ENCODE measurements around the gene MYO7A.
A peak's percentile ranks its signal among the peaks of the same experiment; 100 is the strongest.

MYO7A gene

GRCh38 chr11:77127920-77128691 is at the start of gene MYO7A:
Gene MYO7A, plus strand, starts transcription at chr11:77128246. Its CDS starts 2,389 bp downstream, at chr11:77130635.
- no peak for DNase-seq

DNA sequence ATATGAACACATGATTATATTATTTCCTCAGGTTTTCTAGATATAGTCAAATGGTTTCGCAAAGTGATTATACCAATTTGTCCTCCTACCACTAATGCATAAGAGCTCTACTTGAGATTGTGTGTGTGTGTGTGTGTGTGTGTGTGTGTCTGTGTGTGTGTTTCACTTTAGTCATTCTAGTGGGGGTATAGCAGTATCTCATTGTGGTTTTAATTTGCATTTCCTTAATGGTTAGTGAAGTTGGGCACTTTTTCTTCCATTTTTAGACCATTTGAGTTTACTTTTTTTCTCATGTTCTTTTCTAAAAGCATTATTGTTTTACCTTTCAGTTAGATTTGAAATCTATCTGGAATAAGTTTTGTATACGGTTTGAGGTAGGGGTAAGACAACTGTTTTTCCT is 48.4 kb upstream of the MYO7A start:
- DNase-seq = no peak

GRCh38 chr11:77080643-77081210 is 47.3 kb upstream of the MYO7A start:
- no peak for DNase-seq

GRCh38 chr11:77081381-77081851 is 46.6 kb upstream of the MYO7A start:
- DNase-seq = no peak

GRCh38 chr11:77081976-77082836 is 45.8 kb upstream of the MYO7A start:
- no peak for DNase-seq

GRCh38 chr11:77082838-77083565 is 45.0 kb upstream of the MYO7A start:
- peak; percentile 45 for DNase-seq

DNA sequence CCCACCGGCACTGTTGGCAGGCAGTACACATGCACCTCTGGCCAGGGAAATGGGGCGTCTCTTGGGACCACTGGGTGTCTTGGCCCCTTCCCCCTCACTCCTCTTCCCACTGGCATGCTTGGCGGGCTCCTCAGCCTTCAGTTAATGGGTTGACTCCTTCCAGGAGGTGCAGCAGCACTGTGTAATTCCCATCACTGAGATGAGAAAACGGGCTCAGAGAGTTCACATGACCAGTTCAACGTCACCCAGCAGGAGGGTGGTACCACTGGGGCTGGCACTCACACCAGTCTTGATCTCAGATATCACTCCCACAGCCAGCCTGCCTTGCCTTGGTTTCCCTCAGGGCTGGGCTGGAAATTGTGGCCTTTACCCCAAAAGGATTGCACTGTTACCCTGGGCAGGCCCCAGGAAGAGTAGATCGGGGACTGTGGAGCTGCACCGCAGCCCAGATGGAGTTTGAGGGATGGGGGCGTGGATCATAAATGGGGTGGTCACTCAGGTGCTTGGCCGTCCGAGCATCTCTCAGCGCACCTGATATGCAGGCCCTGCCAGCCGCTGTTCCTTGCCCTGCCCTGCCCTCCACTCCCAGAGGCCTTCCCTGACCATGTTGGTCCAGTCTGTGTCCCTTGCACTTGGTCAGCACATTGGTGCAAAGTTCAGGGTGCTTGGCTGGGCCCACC is 44.3 kb upstream of the MYO7A start:
- no peak for DNase-seq

- no peak for DNase-seq
These were observed 43.4 kb upstream of the MYO7A start for GRCh38 chr11:77084581-77085191.

- DNase-seq = no peak
These were observed 42.4 kb upstream of the MYO7A start for GRCh38 chr11:77085652-77086051.

DNA sequence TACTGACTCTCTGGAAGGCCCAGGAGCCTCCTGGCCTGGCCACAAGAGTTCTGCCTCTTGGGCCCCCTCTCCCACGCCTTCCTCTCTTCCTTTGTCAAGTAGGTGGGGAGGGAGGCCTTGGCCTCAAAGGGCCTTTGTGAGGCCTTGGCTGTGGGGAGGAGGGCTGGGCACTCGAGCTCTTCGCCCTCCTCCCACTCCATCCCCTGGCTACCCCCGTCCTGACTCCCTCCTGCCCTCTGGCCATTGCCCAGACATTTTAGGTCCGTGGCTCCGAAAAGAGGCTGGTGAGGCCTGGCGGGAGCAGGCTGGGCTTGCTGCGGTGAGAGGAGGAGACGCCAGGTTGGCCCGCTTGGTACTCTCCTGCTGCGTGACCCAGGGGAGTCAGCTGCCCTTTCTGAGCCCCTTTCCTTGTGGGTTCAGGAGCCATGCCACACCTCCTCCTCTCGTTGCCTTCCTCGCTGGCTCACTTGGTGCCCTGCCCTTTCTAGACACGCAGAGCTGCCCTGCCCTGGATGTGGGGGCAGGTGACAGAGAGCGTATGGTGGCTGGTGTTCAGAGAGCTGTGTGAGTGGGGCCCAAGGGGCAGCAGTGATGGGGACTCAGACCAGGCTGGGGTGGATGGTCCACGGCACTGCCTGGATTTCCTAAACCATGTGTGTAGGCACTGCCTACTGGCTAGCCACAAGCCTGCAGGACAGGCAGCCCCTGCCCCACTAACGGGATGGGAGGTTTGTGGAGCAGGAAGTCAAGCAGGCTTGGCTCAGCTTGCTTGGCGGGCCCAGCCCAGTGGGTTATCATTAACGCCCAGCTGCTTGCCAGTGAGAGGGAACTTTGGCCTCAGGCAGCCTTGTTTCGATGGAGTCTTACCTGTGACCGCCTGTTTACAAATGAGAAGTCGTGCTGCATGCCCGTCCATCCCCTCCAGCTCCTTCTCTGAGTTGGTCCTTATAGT is 41.2 kb upstream of the MYO7A start:
- DNase-seq = no peak

- DNase-seq = no peak
These were observed 40.3 kb upstream of the MYO7A start for GRCh38 chr11:77087723-77088225.

- no peak for DNase-seq
These were observed 39.6 kb upstream of the MYO7A start for GRCh38 chr11:77088236-77089003.

- DNase-seq = no peak
These were observed 39.0 kb upstream of the MYO7A start for GRCh38 chr11:77089004-77089545.

- no peak for DNase-seq
These were observed 38.0 kb upstream of the MYO7A start for GRCh38 chr11:77090046-77090372.

DNA sequence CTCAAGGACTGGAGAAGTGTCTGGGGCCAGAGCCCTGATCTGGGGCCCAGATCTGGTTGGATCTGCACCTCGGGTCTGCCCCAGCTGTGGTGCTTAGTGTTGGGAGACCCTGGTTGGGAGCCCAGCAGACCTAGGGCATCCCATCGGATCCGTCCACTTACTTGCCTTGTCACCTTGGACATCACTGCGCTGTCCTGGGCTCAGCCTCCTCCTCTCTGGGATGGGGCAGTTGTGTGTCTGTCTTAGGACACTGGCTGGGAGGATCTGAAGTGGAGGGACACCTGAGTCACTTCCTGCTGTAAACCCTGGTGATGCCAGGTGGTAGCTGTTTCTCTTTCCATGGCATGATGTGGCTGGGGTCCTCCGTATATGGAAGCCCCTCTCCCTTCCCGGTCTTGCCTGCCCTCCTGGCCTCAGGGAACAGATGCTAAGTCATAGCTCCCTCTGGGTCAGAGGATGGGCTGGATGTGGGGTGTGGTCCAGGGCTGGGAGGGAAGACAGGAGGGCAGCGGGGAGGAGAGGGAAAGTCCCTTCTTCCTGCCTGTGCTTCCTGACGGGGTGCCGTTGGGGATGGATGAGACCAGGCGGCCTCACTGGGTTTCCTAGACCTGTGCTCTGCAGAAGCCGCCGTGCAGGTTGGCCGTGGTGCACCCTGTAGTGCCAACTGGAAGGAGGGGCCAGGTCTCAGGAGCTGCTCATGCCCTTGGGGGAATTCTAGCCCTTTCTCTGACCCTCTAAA is 37.5 kb upstream of the MYO7A start:
- DNase-seq = no peak

GRCh38 chr11:77091146-77091940 is 36.7 kb upstream of the MYO7A start:
- peak; percentile 78 for DNase-seq

- no peak for DNase-seq
These were observed 35.7 kb upstream of the MYO7A start for GRCh38 chr11:77092382-77092781.
